H9 (cell line): ENCODE results near the gene ADARB2. TPM values are rescaled to one million over a fixed set of nuclear protein-coding genes. Genes with fewer than 3 reads are reported as not detected.

Experiments used
- DNase-seq: peaks from one replicate; pipeline ENCODE4 v3.0.0-alpha.2; 2017
- H2AFZ ChIP-seq: one replicate; pipeline ENCODE4 v1.6.1; 2013; ENCODE audit warnings: mild to moderate bottlenecking, low read length, control low read depth, moderate library complexity
- H2AK5ac ChIP-seq: 2 replicates; pipeline ENCODE4 v1.6.1; 2013; ENCODE audit warnings: low read length, control low read depth, mixed read lengths; ENCODE audit not compliant: insufficient read length
- H2BK120ac ChIP-seq: one replicate; pipeline ENCODE4 v1.6.1; 2013; ENCODE audit warnings: low read depth, mild to moderate bottlenecking, low read length, control low read depth, inconsistent platforms; ENCODE audit not compliant: poor library complexity, severe bottlenecking
- H2BK12ac ChIP-seq: 2 replicates; pipeline ENCODE4 v1.6.1; 2013; ENCODE audit warnings: low read length, control low read depth, mixed read lengths, low read depth; ENCODE audit not compliant: insufficient read length
- H2BK15ac ChIP-seq: 2 replicates; pipeline ENCODE4 v1.6.1; 2013; ENCODE audit warnings: low read depth, low read length, control low read depth
- H2BK20ac ChIP-seq: one replicate; pipeline ENCODE4 v1.6.1; 2013; ENCODE audit warnings: low read depth, mild to moderate bottlenecking, low read length, control low read depth, inconsistent platforms; ENCODE audit not compliant: poor library complexity, severe bottlenecking
- H2BK5ac ChIP-seq: 2 replicates; pipeline ENCODE4 v1.6.1; 2013; ENCODE audit warnings: low read length, control low read depth, mixed read lengths; ENCODE audit not compliant: insufficient read length
- H3K14ac ChIP-seq: 2 replicates; pipeline ENCODE4 v1.6.1; 2013; ENCODE audit warnings: low read length, control low read depth; ENCODE audit not compliant: insufficient read depth
- H3K18ac ChIP-seq: 2 replicates; pipeline ENCODE4 v1.6.1; 2013; ENCODE audit warnings: low read depth, mild to moderate bottlenecking, mixed read lengths, low read length, control low read depth; ENCODE audit not compliant: insufficient read length
- H3K23ac ChIP-seq: 2 replicates; pipeline ENCODE4 v1.6.1; 2013; ENCODE audit warnings: low read length, control low read depth, mixed read lengths, low read depth; ENCODE audit not compliant: insufficient read length
- H3K23me2 ChIP-seq: 2 replicates; pipeline ENCODE4 v1.6.1; 2013; ENCODE audit warnings: low read depth, mild to moderate bottlenecking, mixed read lengths, low read length, control low read depth; ENCODE audit not compliant: insufficient read length, poor library complexity, severe bottlenecking
- H3K27ac ChIP-seq: 2 replicates; pipeline ENCODE4 v1.5.1; 2013; ENCODE audit warnings: low read length, control low read depth, mixed read lengths, low read depth; ENCODE audit not compliant: insufficient read length
- H3K27me3 ChIP-seq: 2 replicates; pipeline ENCODE4 v1.6.1; 2013; ENCODE audit warnings: low read length, control low read depth, inconsistent platforms; ENCODE audit not compliant: insufficient read depth
- H3K4ac ChIP-seq: 2 replicates; pipeline ENCODE4 v1.6.1; 2013; ENCODE audit warnings: low read depth, mild to moderate bottlenecking, control low read depth, inconsistent platforms, low read length, moderate library complexity
- H3K4me1 ChIP-seq: 2 replicates; pipeline ENCODE4 v1.6.1; 2013; ENCODE audit warnings: low read length, control low read depth, inconsistent platforms; ENCODE audit not compliant: insufficient read depth
- H3K4me2 ChIP-seq: 2 replicates; pipeline ENCODE4 v1.6.1; 2013; ENCODE audit warnings: low read length, control low read depth, mixed read lengths; ENCODE audit not compliant: insufficient read length, insufficient read depth
- H3K56ac ChIP-seq: 2 replicates; pipeline ENCODE4 v1.6.1; 2013; ENCODE audit warnings: low read depth, mild to moderate bottlenecking, mixed read lengths, low read length, control low read depth; ENCODE audit not compliant: insufficient read length
- H3K79me1 ChIP-seq: 2 replicates; pipeline ENCODE4 v1.6.1; 2013; ENCODE audit warnings: low read depth, mild to moderate bottlenecking, moderate library complexity, low read length, control low read depth, inconsistent platforms; ENCODE audit not compliant: insufficient read depth, poor library complexity, severe bottlenecking
- H3K79me2 ChIP-seq: 2 replicates; pipeline ENCODE4 v1.6.1; 2013; ENCODE audit warnings: low read length, control low read depth, inconsistent platforms; ENCODE audit not compliant: insufficient read depth
- H3K9ac ChIP-seq: 2 replicates; pipeline ENCODE4 v1.6.1; 2013; ENCODE audit warnings: low read length, control low read depth, mixed read lengths; ENCODE audit not compliant: insufficient read length; ENCODE audit errors: extremely low read depth
- H3K9me3 ChIP-seq: one replicate; pipeline ENCODE4 v1.6.1; 2013; ENCODE audit warnings: low read depth, low read length, inconsistent platforms; ENCODE audit not compliant: control insufficient read depth
- H3T11ph ChIP-seq: one replicate; pipeline ENCODE4 v1.6.1; 2013; ENCODE audit warnings: mild to moderate bottlenecking, low read length, control low read depth, inconsistent platforms
- H4K20me1 ChIP-seq: one replicate; pipeline ENCODE4 v1.6.1; 2013; ENCODE audit not compliant: control insufficient read depth, insufficient read length, insufficient read depth
- H4K5ac ChIP-seq: 2 replicates; pipeline ENCODE4 v1.6.1; 2013; ENCODE audit warnings: low read depth, mild to moderate bottlenecking, mixed read lengths, low read length, control low read depth; ENCODE audit not compliant: insufficient read length
- H4K8ac ChIP-seq: replicated peaks from 2 replicates; pipeline ENCODE4 v1.6.1; 2013; ENCODE audit warnings: low read length, control low read depth, mixed read lengths, low read depth; ENCODE audit not compliant: insufficient read length
- H4K91ac ChIP-seq: 2 replicates; pipeline ENCODE4 v1.6.1; 2013; ENCODE audit warnings: low read depth, mild to moderate bottlenecking, moderate library complexity, mixed read lengths, low read length, control low read depth; ENCODE audit not compliant: insufficient read length
- H3K27ac Mint-ChIP-seq, 3 experiments: 2 replicates in 2 of 3; 3 replicates in 1 of 3; pipeline ENCODE4 v1.8.0; 2020 to 2021; ENCODE audit warnings: mixed read lengths in 3 of 3, mild to moderate bottlenecking in 1 of 3, moderate library complexity in 1 of 3
- H3K27me3 Mint-ChIP-seq: 2 replicates; pipeline ENCODE4 v1.8.0; 2021; ENCODE audit warnings: low read depth, mild to moderate bottlenecking, moderate library complexity, mixed read lengths
- H3K36me3 Mint-ChIP-seq, 3 experiments: 2 replicates in 2 of 3; 3 replicates in 1 of 3; pipeline ENCODE4 v1.8.0; 2020 to 2021; ENCODE audit warnings: low read depth in 3 of 3, mixed read lengths in 3 of 3; ENCODE audit not compliant: insufficient read depth in 1 of 3
- H3K4me1 Mint-ChIP-seq, 2 experiments: 2 replicates each; pipeline ENCODE4 v1.8.0; 2020; ENCODE audit warnings: mixed read lengths in 2 of 2
- H3K4me3 Mint-ChIP-seq, 2 experiments: 2 replicates in 1 of 2; 3 replicates in 1 of 2; pipeline ENCODE4 v1.8.0; 2020 to 2021; ENCODE audit warnings: mild to moderate bottlenecking in 2 of 2, mixed read lengths in 2 of 2, moderate library complexity in 1 of 2
- H3K9me3 Mint-ChIP-seq, 2 experiments: 2 replicates in 1 of 2; 3 replicates in 1 of 2; pipeline ENCODE4 v1.8.0; 2020; ENCODE audit warnings: mild to moderate bottlenecking in 2 of 2, mixed read lengths in 2 of 2, moderate library complexity in 1 of 2
- CTCF ChIP-seq: fragments of 200-600 bp; sonication (generic); conservative IDR thresholded peaks from 3 replicates; pipeline ENCODE4 v1.8.0; 2021; ENCODE audit warnings: antibody characterized with exemption, mild to moderate bottlenecking
- WGBS: extraction: QIAGEN DNeasy Blood & Tissue Kit; methylation state at CpG from one replicate; pipeline ENCODE4 v1.1.7; 2013; ENCODE audit warnings: missing lambda C conversion rate, low lambda C conversion rate, mixed read lengths; ENCODE audit not compliant: insufficient read length; ENCODE audit errors: extremely low coverage; 5-methylcytosine and 5-hydroxymethylcytosine counted together
- total RNA-seq: library from RNA; stranded (reverse); gene quantifications from 2 replicates; pipeline ENCODE4 v1.2.1, GENCODE V29; 2021

ADARB2 gene
- total RNA-seq, 1 experiment from 2014 or later = 0.87 TPM

- Histone ChIP-seq H3K4me1 (no peaks in the 10 kb centered on the region; the same call in 1 of the 2 replicates), H2BK15ac (no peak overlapping the region), H2BK20ac (no peak overlapping the region), H4K20me1 (no peaks in the 10 kb centered on the region), H3K14ac (no peak overlapping the region), H2AFZ (no peak overlapping the region), H3T11ph (no peak overlapping the region), H2BK120ac (no peak overlapping the region), H3K23me2 (no peaks in the 10 kb centered on the region), H3K56ac (no peak overlapping the region), H3K79me2 (no peaks in the 10 kb centered on the region), H3K9me3 (no peaks in the 10 kb centered on the region), H3K4ac (no peak overlapping the region), H4K5ac (no peak overlapping the region), H2AK5ac (no peak overlapping the region), H2BK12ac (no peak overlapping the region), H3K4me2 (no peak overlapping the region), H3K23ac (no peak overlapping the region), H3K27ac (no peak overlapping the region), H2BK5ac (no peak overlapping the region), H4K91ac (no peak overlapping the region), H3K79me1 (no peaks in the 10 kb centered on the region), H3K18ac (no peak overlapping the region), H4K8ac (no peak overlapping the region), H3K9ac (no peak overlapping the region), H3K27me3 (no peaks in the 10 kb centered on the region)
- no peak overlapping the region for H3K4me3 Mint-ChIP-seq
- H3K27ac Mint-ChIP-seq = no peak overlapping the region
- TF ChIP-seq CTCF = no peak
- WGBS = no CpG with 5 or more reads among the region's 4 CpGs
- peaks cover 1% of the 10 kb centered on the region; the same call in 1 of the 2 replicates for H3K27me3 Mint-ChIP-seq
- no peaks in the 10 kb centered on the region for H3K9me3 Mint-ChIP-seq
- peaks cover 42% of the 10 kb centered on the region in 2 experiments for H3K4me1 Mint-ChIP-seq
- no peak for DNase-seq
- no peaks in the 10 kb centered on the region for H3K36me3 Mint-ChIP-seq
Observed at GRCh38 chr10:1356349-1356748, 381.0 kb downstream of the ADARB2 start.
